GM10847 (cell line): ENCODE results near the gene ELL2.

Source experiments
- POLR2A ChIP-seq: IDR thresholded peaks from 2 replicates; pipeline ENCODE4 v1.6.1; 2011; ENCODE audit not compliant: insufficient read length; ENCODE audit errors: extremely low read depth

Gene ELL2

DNA sequence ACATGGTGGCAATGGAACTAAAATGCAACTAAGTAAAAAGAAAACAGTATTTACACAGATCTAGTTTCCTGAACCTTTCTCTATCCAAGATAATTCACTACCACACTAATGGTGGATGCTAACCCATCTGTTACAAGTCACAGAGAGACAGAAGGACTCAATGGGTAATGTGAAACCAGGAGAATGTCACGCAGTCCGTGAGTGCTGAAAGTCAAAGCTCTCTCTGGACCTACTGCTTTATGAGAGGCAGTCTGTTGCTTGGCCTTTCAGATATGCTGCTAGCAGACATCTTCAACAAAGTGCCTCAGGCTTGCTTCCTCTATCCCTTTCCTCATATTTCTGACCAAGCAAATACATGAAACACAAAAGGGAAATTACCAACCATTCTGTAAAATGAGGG, 70.2 kb downstream of the ELL2 start:
- no peak for TF ChIP-seq POLR2A

DNA sequence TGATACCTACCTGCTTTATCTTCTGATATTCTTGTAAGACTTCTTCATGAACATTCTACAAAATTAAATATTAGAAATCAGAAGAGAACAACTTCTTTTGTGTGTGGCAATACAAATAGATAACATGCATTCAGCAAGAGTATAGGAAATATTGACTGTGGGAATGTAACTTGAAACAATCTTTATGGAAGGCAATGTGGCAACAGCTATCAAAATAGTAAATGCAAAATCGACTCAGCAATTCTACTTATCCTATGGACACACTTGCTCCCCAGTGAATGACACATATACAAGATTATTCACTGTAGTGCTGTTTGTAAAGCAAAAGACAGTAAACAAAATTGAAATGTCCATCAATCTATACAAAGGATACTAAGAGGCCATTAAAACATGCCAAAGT, 72.6 kb downstream of the ELL2 start:
- TF ChIP-seq POLR2A, result no peak

DNA sequence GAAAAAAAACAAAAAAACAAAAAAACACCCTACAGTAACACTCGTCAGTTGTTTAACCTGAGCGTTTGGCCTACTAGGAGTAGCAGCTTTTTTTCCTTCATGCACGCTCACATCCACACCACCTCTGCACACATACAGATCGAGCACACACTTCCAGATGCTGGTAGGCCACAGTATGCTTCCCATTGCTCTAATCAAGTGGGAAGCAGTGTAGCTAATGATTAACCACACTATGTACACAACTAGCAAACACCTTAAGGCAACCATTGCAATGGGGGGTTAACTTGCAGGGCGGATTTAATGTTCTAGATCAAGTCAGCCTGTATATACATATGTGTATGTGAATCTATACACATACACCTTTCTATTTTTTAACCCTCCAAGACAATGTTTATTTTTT, 73.7 kb downstream of the ELL2 start:
- TF ChIP-seq POLR2A, result no peak

DNA sequence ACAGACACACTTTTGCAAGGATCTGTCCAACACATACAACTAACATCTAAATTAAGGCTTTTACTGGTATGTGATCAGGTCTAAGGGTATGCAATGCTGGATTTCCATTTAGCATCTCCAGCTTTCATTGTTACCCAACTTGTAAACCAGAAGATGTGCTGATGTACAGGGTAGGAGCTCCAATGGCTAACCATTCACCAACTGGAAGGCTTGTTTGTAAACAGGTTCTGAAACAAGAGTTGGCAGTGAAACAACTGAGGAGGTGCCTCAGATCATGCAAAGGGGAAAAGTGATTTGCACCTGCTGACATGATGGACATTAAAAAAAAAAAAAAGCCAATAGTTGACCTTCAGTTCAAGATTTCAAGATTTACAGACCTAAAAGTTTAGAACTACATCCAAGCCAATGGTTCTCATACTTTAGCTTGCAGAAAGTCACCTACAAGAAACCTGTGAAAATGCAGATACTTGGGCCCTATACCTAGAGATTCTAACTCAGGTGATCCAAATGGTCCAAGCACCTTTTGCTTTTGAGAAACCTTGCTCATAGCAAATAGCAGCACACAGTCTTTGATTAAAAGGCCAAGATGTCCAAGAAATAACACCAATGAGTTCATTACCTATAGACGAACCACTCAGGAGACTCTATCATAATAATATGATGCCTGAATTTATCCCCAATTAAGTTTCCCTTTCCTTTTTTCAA, 75.2 kb downstream of the ELL2 start:
- no peak for TF ChIP-seq POLR2A

DNA sequence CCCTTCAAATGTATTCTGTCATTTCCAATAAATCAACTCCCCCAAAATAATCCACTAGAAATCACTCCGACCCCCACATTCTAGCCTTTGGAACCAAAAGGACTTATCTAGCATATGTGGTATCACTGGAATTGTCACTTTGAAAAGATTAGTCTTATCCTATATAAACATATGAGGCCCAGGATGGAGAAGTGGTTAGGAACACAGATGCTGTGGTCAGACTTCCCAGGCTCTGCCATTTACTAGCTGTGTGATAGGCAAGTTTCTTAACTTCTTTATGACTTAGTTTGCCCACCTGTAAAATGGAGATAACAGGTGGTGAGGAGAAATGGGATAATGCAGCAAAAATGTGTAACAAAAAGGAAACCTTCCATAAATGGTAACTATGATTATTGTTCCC, 77.1 kb downstream of the ELL2 start:
- TF ChIP-seq POLR2A, result no peak

DNA sequence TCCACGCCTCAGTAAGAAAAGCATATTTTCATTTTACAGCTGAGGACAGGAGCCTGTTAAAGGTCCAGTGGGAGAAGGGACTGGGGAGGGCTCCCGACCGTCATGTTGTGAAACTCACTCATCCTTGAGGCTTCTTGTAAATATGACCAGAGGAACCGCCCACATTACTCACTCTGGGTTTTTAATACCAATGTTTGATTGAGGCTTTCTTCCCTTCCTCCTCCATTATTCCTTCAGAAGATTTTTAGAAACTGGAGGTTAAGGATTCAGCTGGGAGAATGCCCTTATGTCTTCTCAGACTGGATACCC, 77.7 kb downstream of the ELL2 start:
- no peak for TF ChIP-seq POLR2A

DNA sequence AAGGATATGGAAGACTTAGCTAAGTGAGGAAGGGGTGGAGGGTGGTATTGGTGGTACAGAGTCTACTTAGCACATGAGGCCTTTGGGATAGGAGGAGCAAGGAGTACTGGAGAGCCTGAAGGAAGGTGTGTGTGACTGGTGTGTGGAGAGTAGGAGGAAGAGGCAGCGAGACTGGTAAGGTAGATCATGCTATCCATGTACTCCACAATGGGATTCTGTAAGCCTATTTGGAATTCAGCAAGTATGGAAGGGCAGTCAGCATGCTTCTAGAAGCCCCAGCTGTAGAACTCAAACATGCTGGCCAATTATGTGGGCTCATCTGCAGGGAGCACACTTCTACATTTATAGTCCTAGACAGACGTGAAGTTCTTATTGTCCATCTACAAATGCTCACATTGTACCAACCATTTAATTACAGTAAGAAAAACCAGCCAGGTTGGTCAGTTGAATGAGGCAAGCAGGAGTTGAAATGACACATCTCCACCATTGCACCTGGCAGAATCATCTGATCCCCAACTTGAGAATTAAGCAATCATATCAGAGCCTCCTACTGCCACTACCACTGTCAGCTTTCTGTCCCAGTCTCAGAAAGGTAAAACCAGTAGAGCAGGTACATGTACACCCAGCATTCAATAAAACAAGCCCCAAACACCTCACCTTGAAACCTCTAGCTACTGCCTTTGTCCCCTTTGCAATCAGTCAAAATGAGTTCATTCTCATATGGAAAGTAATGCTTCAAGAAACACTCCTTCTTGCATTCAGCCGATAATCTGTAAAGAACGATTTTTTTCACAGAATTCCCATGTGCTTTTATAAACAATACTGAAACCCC, 78.2 kb downstream of the ELL2 start:
- no peak for TF ChIP-seq POLR2A

DNA sequence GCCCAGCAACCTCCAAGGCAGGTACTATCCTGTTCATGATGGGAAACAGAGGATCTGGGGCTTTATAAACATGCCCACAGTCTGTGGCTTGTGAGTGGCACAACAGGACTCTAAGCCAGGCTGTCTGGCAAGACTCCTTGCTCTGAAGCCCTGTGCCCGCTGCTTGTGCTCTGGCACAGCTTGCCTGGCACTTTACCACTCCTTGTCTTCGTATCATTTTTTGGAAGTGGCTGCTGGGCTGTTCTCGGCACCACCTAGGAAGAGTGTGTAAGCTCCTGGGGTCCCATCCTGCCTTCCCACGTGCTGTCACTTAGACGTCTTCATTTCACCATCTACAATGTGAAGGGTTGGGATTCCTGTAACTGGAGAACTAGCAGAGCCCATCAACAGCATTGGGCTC, 79.8 kb downstream of the ELL2 start:
- TF ChIP-seq POLR2A, result no peak

DNA sequence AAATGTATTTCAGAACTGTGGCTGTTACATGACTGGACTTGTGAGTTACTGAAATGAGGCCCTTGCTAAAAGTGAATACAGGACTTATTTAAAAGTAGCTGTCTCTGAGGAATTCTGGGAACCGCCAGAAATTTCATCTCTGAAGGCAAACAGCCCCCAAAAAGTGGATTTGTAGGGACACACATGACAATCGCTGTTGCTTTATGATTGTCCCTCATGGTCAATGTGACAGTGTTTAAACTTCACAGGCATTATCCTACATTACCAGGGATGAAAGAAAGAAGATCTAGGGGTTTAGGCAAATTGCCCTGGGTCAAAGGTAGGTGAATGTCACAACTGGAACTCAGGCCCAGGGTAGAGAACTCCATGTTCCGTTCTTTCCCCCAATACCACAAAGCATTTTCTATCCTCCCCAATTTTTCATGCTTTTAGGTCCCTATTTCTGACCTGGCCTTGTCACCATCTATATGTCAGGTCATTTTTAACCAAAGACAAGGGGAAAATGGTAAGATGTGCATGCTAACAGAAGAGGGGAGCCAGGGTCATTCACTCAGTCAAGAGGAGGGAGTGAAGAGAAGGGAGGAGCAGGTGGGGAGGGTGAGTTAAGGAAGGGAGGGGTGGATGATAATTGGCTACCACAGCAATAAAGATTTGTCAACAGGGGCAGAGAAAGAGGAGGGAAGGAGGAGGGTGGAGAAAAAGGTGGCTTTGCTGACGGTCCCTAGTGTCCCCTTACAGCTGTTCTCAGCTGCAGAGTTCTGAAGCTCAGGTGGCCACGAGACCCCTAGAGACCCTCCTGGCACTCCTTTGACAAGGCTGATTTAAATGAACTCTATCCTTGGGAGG, 81.3 kb downstream of the ELL2 start:
- TF ChIP-seq POLR2A, result no peak

DNA sequence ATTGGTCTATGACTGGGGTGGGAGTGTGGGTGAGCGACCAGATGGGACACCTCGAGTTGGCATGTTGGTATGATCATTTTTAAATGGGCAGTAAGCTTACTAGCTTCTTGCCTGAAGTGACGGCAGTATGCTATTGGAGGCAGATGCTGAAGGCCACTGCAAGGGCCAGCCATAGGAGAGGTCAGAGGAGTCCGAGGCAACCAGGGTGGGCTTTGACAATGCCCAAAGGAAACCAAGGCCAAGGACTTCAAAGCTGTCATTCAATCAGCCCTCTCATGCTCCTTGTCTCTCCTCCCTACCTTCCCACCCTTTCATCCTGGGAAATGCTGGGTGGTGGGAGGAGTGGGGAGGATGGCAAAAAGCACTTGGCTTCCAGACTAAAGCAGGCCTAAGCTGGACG, 82.0 kb downstream of the ELL2 start:
- TF ChIP-seq POLR2A, result no peak

DNA sequence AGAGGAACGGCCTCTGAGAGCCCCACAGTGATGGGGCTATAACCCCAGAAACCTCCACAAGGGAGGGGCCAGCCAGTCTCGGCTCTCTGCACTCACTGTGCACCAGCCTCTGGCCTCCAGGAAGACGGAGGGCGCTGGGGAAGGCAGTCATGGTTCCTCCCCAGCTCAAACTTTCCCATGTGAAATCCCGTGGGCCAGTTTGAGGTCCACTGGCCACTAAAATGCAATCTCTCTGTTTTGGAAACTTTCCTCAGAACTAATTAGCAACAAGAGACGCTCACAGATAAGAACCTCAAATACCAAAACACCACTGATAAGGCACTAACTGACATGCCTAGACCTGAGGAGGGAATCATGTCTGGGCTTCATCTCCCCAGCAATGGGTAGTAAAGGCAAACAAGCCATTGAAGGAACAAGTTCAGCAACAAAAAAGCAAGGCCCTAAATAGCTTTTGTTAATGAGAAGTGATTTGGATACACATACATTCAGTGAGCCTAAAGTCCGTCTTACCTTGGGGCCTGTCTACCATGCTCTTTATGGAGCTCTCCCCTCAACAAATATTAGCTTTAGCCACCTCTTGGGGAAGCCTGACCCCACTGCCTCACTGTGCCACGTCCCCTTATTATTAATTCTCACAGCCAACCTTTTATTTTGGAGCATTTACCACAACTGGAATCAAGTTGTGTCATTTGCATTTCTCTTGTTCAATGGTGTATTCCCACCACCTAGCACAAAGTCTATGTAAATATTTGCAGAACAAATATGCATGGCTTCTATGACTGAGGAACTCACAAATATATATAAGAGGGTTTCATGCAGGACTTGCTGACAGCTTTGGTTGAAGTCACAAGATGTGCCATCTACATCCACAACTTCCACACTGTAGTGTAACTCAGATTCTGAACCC, 83.0 kb downstream of the ELL2 start:
- TF ChIP-seq POLR2A, result no peak

DNA sequence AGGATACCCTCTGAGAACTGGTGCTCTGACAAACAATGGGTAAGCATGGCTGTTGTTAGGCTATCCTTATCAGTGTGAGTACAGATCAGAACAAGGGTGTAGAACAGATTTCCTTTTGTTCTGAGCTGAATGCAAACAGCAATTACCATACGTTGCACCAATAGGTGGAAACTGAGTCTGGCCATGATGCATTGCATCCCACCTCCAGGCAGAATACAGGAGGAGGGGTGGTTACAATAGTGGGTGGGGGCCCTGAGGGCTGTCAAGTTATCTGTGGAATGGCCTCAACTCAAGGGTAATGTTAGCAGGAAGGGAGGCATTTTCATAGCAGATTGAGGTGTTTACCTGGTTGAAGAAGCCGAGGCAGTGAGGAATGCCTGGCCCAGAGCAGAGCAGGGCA, 84.9 kb downstream of the ELL2 start:
- TF ChIP-seq POLR2A, result no peak

DNA sequence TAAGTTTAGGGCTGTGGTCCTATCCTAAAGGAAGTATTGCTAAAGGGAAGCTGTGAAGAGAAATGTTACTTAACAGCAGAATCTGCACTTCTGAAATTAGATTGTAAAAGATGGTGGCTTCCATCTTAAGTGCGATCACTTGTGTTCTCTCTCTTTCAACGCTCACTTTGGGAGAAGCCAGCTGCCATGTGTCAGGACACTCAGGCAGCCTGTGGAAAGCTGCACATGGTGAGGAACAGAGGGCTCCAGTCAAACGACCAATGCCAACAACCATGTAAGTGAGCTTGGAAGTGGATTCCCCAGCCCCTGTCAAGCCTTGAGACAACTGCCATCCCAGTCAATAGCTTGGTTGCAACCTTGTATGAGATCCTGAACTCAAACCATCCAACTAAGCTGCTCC, 87.4 kb downstream of the ELL2 start:
- no peak for TF ChIP-seq POLR2A

DNA sequence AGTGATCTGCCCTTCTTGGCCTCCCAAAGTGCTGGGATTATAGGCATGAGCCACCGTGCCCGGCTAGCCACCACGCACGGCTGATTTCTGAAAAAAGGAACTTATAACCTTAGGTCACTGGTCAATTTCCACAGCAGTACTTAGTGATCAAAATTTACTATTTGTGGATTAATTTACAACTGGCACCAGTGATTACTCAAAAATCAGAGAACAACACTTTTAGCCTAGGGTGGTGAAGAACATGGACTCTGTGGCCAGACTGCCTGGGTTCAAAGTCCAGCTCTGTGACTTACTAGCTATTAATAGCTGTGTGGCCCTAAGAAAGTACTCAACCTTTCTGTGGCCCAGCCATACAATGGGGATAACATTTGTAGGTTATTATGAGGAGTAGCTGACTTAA, 88.3 kb downstream of the ELL2 start:
- TF ChIP-seq POLR2A, result no peak
